IPS-NIHi7 (cell line): ENCODE results near the gene IRF2BPL.

Experiments
- DNase-seq: peaks from one replicate; pipeline ENCODE4 v3.0.0; 2012; ENCODE audit warnings: mixed read lengths; ENCODE audit errors: extremely low spot score

IRF2BPL gene

DNA sequence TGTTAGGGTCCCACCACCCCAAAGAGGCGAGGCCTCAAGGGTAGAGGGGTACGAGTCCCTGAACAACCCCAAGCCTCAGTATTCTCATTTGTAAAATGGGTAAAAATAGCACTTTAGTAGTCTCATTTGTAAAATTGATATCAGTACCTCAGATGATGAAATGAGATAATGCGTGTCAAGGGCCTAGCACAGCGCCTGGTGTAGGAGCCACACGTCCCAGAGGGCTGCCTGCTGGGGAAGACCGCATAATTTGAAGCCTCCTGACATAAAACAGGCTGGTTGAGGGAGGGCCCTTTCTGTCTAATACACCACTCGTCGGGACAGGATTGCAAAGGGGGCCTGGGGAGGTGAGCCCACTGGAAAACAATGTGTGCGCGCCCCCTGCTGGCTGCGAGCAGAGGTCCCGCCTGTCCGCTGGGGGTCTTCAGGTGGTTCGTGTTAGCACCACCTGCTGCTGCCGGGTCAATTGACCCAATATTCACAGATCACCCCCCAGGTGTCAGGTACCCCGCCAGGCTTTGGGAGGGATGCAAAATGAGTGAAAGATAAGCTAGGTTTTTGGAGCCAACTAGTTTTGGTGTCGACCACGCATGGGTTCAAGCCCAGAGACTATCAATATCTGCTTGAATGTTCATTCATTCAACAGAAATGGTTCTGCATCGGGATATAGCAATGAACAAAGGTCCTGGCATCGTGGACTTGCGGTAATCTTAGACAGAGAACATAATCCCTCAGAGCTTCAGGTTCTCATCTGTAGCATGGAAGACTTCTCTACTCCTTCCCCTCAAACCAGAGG is 24.7 kb upstream of the IRF2BPL start:
- peak; percentile 91 for DNase-seq

DNA sequence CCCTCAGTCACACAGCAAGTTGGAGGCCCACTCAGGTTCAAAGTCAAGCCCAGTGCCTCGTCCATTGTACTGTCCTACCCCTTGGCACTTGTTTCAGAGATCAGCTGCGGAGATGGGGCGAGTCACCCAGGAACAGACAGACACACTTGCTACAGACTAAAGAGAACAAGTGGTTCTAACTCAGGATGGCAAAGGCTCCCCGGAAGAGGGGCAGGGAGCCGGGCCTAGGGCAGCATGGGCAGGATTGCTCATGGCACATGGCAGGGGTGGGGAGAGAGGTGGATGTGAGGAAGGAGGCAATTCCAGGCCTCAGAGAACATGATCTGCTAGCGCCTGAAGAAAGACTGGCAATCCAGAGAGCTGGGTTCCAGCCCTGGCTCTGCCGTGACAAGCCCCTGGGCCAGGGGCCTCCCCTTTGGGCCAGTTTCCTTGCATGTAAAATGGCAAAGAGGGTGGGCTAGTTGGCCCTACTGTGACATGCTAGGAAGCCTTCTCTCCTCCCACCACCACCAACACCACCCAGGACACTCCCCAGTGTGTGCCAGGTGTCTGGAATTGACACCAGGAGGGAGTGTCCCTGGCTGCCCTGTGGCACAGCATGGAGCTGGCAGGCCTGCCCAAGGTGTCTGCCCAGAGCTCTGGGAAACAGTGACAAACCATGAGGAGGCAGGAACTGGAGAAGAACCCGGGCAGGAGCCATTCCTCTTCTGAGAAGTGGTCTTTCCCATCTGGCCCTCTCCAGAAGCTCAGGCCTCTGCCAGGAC is 24.0 kb upstream of the IRF2BPL start:
- no peak for DNase-seq

DNA sequence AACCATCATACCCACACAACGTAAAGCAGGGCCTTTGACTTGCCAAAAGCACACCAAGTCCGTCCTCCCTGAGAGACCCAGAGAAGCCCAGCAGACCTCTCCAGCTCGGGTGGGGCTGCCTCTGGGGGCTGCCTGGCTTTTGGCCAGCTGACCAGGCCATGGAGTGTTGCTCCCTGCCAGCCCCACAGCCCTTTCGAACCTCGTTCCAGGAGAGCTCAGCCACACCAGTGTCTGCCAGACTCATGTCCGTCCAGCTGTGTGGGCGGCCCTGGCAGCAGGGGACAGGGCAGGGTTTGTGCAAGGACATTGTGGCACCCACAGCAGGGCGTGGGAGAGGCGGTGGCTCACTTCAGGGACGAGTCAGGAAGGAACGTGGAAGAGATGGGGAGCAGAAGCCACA is 22.6 kb upstream of the IRF2BPL start:
- no peak for DNase-seq

GRCh38 chr14:77046721-77047120 is 18.2 kb upstream of the IRF2BPL start:
- DNase-seq: no peak

DNA sequence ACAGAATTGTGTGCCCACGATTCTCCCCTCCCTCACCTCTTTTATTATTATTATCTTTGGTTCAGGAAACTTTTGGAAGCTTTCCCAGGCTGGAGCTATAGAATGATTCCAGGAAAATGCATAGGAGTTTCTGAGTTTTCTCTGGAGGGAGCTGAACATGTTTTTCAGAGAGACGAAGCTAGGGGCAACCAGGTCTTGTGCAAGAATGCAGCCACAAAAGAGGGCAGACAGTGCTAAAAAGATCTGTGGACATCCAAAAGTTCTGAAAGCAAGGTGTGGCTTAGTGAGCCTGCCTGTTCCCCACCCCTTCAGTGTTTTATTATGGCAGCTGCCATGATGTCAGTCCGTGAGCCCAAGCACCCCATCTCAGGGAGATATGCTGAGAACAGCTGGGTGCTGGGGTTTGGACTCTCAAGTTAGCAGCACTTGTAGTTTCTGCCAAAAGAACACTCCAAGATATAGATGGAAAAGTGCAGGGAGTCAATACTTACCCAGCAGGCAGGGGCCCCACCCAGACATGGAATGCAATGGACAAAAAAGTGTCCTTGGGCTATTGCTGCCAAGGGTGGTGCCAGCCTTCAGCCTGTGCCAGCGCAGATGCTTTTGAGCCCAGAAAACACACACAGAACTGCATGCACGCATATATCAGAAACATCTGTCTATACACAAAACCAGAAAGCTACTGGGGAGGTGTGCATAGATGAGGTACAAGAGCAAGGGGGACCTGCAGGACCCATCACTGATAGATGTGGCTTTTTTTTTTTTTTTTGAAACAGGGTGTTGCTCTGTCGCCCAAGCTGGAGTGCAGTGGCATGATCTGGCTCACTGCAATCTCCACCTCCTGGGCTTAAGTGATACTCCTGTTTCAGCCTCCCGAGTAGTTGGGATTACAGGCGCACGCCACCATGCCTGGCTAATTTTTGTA is 17.0 kb upstream of the IRF2BPL start:
- no peak for DNase-seq

DNA sequence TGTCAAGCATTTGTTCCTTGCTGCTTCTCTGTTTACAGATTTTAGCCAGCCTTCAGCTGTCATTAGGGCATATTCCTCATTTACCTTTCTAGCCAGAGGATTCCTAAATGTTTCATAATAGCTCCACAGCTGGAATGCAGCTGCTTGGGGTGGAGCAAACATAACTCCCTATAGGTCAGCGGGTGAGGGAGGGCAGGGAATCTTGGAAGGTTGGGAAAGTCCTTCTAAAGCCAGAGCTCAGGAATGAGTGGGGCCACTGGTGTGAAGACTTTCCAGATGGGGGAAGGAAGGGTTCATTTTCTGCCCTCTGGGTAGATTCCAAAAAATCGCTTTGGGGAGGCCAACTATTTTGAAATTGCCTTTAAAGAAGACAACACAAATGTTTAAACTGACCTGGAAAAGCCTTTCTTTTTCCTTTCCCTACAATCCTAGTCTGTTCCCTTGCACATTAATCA is 16.3 kb upstream of the IRF2BPL start:
- no peak for DNase-seq

DNA sequence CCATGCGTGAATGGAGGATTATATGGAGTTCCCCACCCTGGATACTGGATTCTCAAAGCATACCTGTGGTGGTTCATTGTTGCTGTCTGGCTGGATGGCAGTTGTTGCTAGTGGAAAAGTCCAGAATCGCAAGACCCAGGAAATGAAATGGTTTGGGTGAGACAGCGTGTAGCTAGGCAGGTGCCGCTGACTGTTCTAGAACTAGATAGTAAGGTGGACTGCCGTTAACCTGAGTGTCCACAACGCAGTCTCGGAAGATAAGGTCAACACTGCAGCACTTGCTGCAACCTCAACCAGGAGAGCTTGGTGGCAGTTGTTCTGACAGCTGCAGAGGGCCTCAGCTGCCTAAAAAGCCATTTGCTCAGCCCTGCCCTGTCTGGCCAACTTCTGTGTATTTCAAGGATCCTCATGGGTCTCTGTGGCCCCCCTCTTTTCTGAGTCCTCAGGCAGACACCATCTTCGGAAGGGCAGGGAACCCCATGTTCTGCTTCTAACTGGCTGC is 15.5 kb upstream of the IRF2BPL start:
- no peak for DNase-seq

DNA sequence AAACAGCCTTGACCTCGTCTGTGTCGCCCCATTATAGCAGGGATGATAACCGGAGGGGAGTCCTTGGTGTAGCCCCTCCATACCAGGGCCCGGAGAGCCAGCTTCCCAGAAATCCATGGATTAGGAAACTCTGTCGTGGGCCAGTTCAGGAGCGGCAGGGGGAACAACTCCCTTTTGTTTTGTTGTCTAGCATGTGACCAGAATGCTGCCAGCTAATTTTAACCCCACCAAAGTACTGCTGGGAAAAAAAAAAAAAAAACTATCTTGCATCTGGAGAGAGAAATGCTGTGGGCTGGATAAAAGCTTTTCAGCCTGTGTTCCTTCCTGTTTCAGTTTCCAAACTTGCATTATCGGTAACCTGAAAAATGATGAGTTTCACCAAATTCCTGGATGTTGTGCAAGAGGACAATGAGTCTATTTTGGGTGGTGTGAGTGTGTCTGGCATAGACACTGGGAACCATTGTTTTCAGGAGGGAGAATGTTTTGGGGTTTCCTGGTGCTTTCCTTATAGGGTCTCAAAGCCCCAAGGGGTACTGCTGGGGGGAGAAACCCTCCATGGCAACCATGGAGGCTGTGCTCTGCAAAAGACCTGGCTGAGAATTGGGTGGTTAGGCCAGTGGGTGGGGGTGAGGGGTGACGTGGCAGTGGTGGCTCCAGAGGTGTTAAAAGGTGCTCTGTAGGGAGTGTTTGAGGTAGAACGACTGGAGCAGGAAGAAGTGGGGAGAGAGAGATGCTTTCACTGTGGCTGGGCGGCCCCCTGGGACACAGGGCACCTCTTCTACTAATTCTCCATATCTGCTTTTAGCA is 14.9 kb upstream of the IRF2BPL start:
- DNase-seq: no peak

DNA sequence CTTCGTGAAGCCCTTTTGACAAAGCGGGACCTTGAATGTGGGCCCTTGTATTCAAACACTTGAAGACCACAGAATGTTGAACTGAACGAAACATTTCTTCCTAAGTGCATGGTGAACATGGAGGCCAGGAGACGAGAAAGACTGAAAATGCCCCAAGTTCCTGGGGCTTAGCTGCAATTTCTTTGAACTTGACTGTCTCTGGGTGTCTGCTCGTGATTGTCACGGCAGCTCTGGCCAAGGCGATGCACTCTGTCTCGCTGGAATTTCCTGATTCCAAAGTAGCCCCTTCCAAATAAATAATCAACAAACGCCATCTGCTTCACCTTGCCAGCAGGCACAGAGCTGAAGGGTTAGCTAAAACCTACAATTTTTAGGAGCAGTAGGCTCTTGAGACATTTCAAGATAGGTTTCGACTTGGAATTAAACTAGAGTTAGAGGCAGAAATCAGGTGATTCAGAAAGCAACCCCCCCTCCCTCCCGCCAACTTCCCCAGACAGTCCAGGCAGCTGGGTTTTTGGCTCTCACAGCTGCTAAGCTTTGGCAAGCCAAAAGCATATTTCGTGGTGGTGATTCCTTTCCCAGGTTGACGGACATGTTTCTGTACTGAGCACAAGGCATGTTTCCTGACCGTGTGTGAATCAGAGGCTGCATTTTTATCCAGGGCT is 13.5 kb upstream of the IRF2BPL start:
- DNase-seq: no peak

DNA sequence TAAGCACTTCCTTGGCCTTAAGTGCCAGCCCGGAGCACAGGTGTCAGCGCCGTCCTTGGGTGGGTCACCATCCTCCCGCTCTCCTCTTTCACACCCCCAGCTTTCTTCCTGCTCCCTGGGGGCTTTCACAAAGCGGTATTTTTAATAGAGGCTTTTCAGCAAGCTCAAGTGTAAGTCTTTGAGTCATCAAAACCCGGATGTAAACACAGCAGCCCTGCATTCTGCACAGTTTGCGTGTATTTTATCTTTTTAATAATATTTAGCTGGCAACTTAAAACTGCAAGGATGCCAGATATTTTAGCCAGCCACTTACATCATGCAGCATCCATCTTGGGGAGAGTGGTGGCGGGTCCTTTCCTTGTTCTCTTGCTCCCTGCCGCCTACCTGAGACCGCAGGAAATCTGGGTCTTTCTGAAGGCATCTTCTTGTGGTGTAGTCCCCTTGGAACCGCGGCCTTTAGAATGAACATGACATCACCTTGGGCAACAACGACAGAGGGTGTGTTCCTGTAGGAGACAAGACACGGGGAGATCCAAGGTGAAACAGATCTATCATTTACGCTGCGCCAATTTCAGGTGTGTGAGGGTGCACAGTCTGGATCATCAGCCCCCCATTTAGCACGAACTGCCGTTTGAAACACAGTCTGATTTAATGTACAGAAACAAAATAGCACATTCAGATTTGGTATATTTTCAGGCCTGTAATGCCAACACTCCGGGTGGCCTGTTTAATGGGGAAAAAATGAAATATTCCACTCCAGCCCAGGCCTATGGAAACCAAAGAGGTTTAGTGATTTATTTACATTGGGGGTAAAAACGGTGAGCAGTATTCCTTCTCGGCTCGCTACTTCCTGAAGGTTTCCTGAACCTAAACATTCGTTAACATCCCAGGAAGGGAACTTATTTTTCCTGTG is 12.5 kb upstream of the IRF2BPL start:
- no peak for DNase-seq

GRCh38 chr14:77040059-77040740 is 11.7 kb upstream of the IRF2BPL start:
- DNase-seq: no peak

DNA sequence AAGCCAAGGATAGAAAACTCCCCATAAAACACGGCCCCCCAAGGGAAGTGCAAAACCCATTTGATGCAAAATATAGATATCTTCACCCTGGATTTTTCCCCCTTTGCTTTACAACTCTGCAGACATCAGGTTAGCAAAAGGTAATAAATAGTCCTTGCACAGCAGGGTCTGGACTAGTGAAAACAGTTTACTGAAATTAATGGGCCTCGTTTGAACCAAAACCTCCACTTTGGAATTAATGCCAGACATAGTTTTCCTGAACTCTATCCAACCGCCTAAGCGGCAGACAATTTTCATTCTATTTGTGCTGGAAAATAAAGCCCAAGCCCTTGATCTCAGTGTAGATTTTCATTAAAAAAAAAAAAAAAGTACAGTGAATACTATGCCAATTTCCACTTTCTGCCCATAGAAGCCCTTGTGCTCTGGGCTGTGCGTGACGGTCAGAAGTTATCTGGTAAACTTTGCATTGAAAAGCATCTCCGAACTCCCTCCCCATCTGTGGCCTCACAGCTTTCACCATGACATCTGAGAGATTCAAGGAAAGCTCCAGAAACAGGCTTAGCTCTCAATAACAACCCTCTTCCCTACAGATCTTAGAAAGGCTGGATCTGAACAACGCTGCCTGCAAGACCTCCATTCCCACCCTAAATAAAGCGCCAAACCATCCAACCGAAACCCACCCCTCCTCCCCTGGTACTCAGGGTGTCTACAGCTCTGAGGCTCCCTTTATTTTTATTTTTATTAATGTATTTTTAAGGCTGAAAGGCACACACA is 11.0 kb upstream of the IRF2BPL start:
- no peak for DNase-seq

DNA sequence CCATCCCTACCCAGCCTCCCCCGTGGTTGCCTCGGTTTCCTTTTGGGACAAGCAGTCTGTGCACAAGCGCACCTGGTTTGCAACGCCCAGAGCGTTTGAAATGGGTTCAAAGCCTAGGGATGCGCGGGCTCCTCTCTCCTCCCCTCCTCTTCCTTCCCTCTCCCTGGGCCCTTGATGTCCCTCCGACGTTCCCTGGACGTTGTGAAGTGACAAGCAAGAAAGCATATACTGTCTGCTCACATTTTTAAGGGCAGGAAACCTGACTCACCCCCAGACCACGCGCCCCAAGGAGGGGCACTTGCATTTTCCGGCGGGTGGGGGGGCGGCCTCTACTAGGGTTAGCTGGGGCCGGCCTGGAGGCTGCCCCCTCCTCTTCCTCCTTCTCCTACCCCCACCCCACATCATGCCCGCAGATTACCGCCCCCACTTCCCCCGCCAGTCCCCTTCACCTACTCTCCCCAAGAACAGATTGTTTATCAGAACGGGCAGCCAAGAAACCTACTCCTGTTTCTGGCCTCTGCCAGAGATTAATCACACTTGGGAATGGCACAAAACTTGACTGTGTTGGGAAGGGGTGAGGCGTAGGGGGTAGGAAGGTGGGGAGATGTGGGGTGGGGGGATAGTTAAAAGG is 9.5 kb upstream of the IRF2BPL start:
- DNase-seq: no peak

GRCh38 chr14:77037215-77037937 is 8.9 kb upstream of the IRF2BPL start:
- DNase-seq: no peak

DNA sequence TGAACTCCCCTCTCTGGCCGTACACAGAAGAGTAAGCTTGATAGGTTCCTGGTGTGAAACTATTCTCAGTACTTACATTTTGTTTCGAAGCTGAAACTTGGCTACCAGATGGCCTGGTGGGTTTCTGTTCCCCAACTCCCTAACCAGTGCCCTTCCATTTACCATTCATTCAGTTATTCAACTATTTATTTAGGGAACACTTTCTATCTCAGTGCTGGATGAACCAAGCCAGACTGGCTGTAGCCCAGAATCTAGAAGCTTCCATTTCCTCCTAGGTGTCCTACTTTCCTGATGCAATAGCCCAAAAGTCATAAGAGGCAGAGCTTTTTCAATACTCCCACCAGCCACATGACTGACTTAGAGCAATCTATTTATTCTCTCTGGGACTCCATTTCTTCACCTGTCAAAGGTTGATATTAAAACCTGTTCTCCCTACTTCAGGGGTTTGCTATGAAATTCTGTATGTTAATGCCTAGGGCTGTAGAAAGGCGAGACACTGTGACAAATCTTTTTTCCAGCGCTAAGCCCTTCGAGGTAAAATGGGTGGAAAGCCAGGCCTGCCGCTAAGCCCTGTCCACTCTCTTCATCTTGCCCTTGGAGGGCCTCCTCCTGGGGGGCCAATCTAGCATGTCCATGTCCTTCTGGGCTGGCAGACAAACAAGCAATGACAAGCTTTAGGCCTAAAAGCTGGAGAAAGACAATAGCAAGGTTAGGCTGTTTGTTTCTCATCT is 8.1 kb upstream of the IRF2BPL start:
- DNase-seq: no peak

- no peak for DNase-seq
Measured at GRCh38 chr14:77035267-77035666, 6.8 kb upstream of the IRF2BPL start.
